SK-N-DZ (cell line): ENCODE data around the gene TSPAN9.
A peak's percentile ranks its signal among the peaks of the same experiment; 100 is the strongest.

Experiments used
- DNase-seq: peaks from one replicate; pipeline ENCODE4 v3.0.0-alpha.2; 2015; ENCODE audit warnings: low spot score
- small RNA-seq, 2 experiments: library from RNA; depleted of rRNA; stranded (forward); fragments of <200 nt; gene quantifications; one replicate each; pipeline ENCODE3, GENCODE V24; 2014

The TSPAN9 gene

GRCh38 chr12:3332188-3332587 is 255.0 kb downstream of the TSPAN9 start:
- DNase-seq: no peak

DNA sequence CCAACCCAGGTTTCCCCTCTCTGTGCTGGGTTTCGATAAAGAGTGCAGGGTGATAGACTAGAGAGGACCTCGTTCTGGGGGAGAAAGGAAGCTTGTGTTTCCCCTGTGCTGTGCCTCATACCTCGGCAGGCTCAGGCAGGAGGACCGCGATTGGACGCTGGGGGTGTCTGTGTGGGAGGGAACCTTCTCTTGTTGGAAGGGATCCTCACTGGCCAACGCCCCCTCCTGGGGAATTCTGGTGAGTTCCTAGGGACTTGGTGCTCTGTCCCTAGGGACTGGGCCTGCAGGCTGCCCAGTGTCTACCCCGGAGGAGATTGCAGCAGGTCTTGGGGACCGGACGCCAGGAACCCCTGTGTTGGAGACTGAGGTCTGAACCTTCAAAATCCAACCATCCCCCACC is 256.4 kb downstream of the TSPAN9 start:
- DNase-seq: peak; percentile 67

- no peak for DNase-seq
Measured at GRCh38 chr12:3333991-3334391, 256.8 kb downstream of the TSPAN9 start.

- DNase-seq: no peak
Measured at GRCh38 chr12:3335078-3335487, 257.9 kb downstream of the TSPAN9 start.

Small RNAs within 50 kb of the gene (small RNA-seq; reads per million reads assigned to genes)
- gene AC005912.1 (2.6 to 23.5 reads per million in 2 experiments), gene RF00017 (0 reads per million in 2 experiments)
